PC-3 (cell line): Measurements from ENCODE around the gene UNC5B. TPM values are rescaled to one million over a fixed set of nuclear protein-coding genes. Genes with fewer than 3 reads are reported as not detected.

Experiments used
- ATAC-seq: fragments of 200-7000 bp; cut with Tn5 transposase; 2 replicates; pipeline ENCODE4 v1.9.1; 2020; ENCODE audit warnings: mild to moderate bottlenecking, moderate library complexity
- BruUV-seq: library from RNA; stranded (reverse); fragments of 400-500 nt; replicated peaks from 2 replicates; lab custom pipeline; 2021; lab: Mats Ljungman, UMichigan
- CTCF ChIA-PET: fragments of 300-600 bp; sonication (Branson Sonifier 250); formaldehyde crosslinking; loops from one replicate; lab custom pipeline; 2022; ENCODE audit warnings: antibody characterized with exemption; lab: Charles Lee
- POLR2A ChIA-PET: fragments of 300-600 bp; sonication (Branson Sonifier 250); formaldehyde crosslinking; loops from one replicate; lab custom pipeline; 2022; ENCODE audit warnings: antibody characterized with exemption; ENCODE audit not compliant: unreplicated experiment; lab: Charles Lee
- DNase-seq: peaks from one replicate; pipeline ENCODE4 v3.0.0-alpha.2; 2015
- H2AFZ ChIP-seq: fragments of 300-600 bp; sonication (generic); 2 replicates; pipeline ENCODE4 v1.6.0; 2016; ENCODE audit warnings: antibody characterized with exemption, low read length
- H3F3A ChIP-seq: fragments of 300-600 bp; sonication (generic); one replicate; pipeline ENCODE4 v1.6.0; 2017; ENCODE audit warnings: antibody characterized with exemption, low read length, control low read depth, mild to moderate bottlenecking; ENCODE audit not compliant: unreplicated experiment
- H3K27ac ChIP-seq: fragments of 300-600 bp; sonication (generic); 2 replicates; pipeline ENCODE4 v1.5.1; 2016; ENCODE audit warnings: mild to moderate bottlenecking, low read length
- H3K27me3 ChIP-seq: fragments of 300-600 bp; sonication (generic); 2 replicates; pipeline ENCODE4 v1.6.1; 2016; ENCODE audit warnings: low read length, mixed read lengths
- H3K36me3 ChIP-seq: fragments of 300-600 bp; sonication (generic); 2 replicates; pipeline ENCODE4 v1.6.1; 2016; ENCODE audit warnings: low read depth, mixed run types, low read length, mixed read lengths
- H3K4me1 ChIP-seq: fragments of 300-600 bp; sonication (generic); 2 replicates; pipeline ENCODE4 v1.5.1; 2016; ENCODE audit warnings: low read length; ENCODE audit not compliant: insufficient read depth
- H3K4me2 ChIP-seq: fragments of 300-600 bp; sonication (generic); 2 replicates; pipeline ENCODE4 v1.6.0; 2016; ENCODE audit warnings: low read length
- H3K4me3 ChIP-seq: fragments of 300-600 bp; sonication (generic); 2 replicates; pipeline ENCODE4 v1.5.1; 2016; ENCODE audit warnings: mild to moderate bottlenecking, low read length, mixed read lengths
- H3K79me2 ChIP-seq: fragments of 300-600 bp; sonication (generic); 2 replicates; pipeline ENCODE4 v1.6.1; 2017; ENCODE audit warnings: low read length, mixed read lengths
- H3K9ac ChIP-seq: fragments of 300-600 bp; sonication (generic); 2 replicates; pipeline ENCODE4 v1.6.0; 2016; ENCODE audit warnings: mild to moderate bottlenecking, low read length
- H3K9me2 ChIP-seq: fragments of 300-600 bp; sonication (generic); replicated peaks from 2 replicates; pipeline ENCODE4 v1.6.1; 2016; ENCODE audit warnings: mixed run types, low read length, mixed read lengths
- H3K9me3 ChIP-seq: fragments of 300-600 bp; sonication (generic); 2 replicates; pipeline ENCODE4 v1.6.1; 2016; ENCODE audit warnings: low read length, mixed read lengths
- H4K20me1 ChIP-seq: fragments of 300-600 bp; sonication (generic); 2 replicates; pipeline ENCODE4 v1.6.1; 2016; ENCODE audit warnings: low read length, mixed read lengths
- CTCF ChIP-seq: fragments of 300-600 bp; sonication (generic); conservative IDR thresholded peaks from 2 replicates; pipeline ENCODE4 v1.5.1; 2017; ENCODE audit warnings: antibody characterized with exemption, low read depth, mild to moderate bottlenecking, low read length
- EZH2 ChIP-seq: fragments of 300-600 bp; sonication (generic); IDR thresholded peaks from one replicate; pipeline ENCODE4 v1.6.1; 2017; ENCODE audit warnings: antibody characterized with exemption, mild to moderate bottlenecking, low read length; ENCODE audit not compliant: unreplicated experiment
- EZH2phosphoT487 ChIP-seq: fragments of 300-600 bp; sonication (generic); IDR thresholded peaks from 2 replicates; pipeline ENCODE4 v1.6.1; 2018; ENCODE audit warnings: mild to moderate bottlenecking, antibody characterized with exemption, low read length, borderline replicate concordance
- intact Hi-C: fragments of 100-400 bp; cut with micrococcal nuclease; formaldehyde crosslinking; loops from 2 replicates; pipeline ENCODE4 v1.9.0; 2023
- total RNA-seq: library from RNA; depleted of rRNA; stranded (reverse); fragments of >200 nt; gene quantifications from 2 replicates; pipeline ENCODE4 v1.2.3, GENCODE V29; 2014

Gene UNC5B
- total RNA-seq, 1 experiment from 2014 or later, result 0.26 TPM

GRCh38 chr10:71268247-71268691 lies 55.9 kb downstream of the UNC5B start:
- DNase-seq, result no peak
- ChIA-PET CTCF (no interaction called here), POLR2A (interaction anchor here (0.6 kb wide), 1 partner anchor 54 kb away, joined by 5 read pairs; no protein-coding TSS in a partner anchor)
- TF ChIP-seq CTCF, result peak; percentile 50
- TF ChIP-seq EZH2phosphoT487, result no peak
- H3K79me2 ChIP-seq, result no peaks in the 10 kb centered on the region
- no peaks in the 10 kb centered on the region for H3K9me2 ChIP-seq
- no peak overlapping the region for H3K27ac ChIP-seq
- H3K27me3 ChIP-seq, result no peaks in the 10 kb centered on the region
- no peaks in the 10 kb centered on the region for H3K9me3 ChIP-seq
- ATAC-seq, result no peak
- H3K9ac ChIP-seq, result no peak overlapping the region
- H3F3A ChIP-seq, result no peaks in the 10 kb centered on the region
- no TSS peak for BruUV-seq
- intact Hi-C loops, result no loop called here
- no peaks in the 10 kb centered on the region for H4K20me1 ChIP-seq
- no peak overlapping the region for H2AFZ ChIP-seq
- H3K4me3 ChIP-seq, result no peak overlapping the region
- no peaks in the 10 kb centered on the region for H3K36me3 ChIP-seq
- H3K4me1 ChIP-seq, result peaks cover 6% of the 10 kb centered on the region; the same call in 1 of the 2 replicates
- no peak overlapping the region for H3K4me2 ChIP-seq

- BruUV-seq, result no TSS peak
Measured at GRCh38 chr10:71268758-71269157, 56.4 kb downstream of the UNC5B start.

More at GRCh38 chr10:71268758-71269157, 56.4 kb downstream of the UNC5B start:
- ATAC-seq, result no peak
- Histone ChIP-seq H3K4me1 (peaks cover 6% of the 10 kb centered on the region; the same call in 1 of the 2 replicates), H3K9me2 (no peaks in the 10 kb centered on the region), H3K27ac (no peak overlapping the region), H3K9ac (no peak overlapping the region), H3K36me3 (no peaks in the 10 kb centered on the region), H4K20me1 (no peaks in the 10 kb centered on the region), H3K79me2 (no peaks in the 10 kb centered on the region), H3K4me2 (no peak overlapping the region), H3K27me3 (no peaks in the 10 kb centered on the region), H3K9me3 (no peaks in the 10 kb centered on the region), H3K4me3 (no peak overlapping the region), H3F3A (no peaks in the 10 kb centered on the region), H2AFZ (no peak overlapping the region)
- DNase-seq, result no peak
- CTCF ChIA-PET, result no interaction called here
- no peak for TF ChIP-seq CTCF
- TF ChIP-seq EZH2, result no peak
- TF ChIP-seq EZH2phosphoT487, result no peak
- intact Hi-C loops, result no loop called here
- POLR2A ChIA-PET, result interaction anchor here (0.6 kb wide), 1 partner anchor 55 kb away, joined by 5 read pairs; no protein-coding TSS in a partner anchor
